GM06990 (cell line): ENCODE measurements around the gene TTC33.
"Not testable (repeated sequence)": the region's sequence is repeated elsewhere in the genome, so short reads cannot be mapped to it uniquely, and the experiment has no call there.

ENCODE experiments used
- DNase-seq: peaks from one replicate; pipeline ENCODE4 v3.0.0-alpha.2; 2011; ENCODE audit not compliant: insufficient read length; ENCODE audit errors: extremely low read depth
- H3K27me3 ChIP-seq: replicated peaks from 2 replicates; pipeline ENCODE4 v1.6.0; 2011; ENCODE audit warnings: low read length; ENCODE audit not compliant: control insufficient read depth, insufficient read depth
- H3K36me3 ChIP-seq: 2 replicates; pipeline ENCODE4 v1.5.1; 2011; ENCODE audit warnings: low read length; ENCODE audit not compliant: control insufficient read depth, insufficient read depth
- H3K4me3 ChIP-seq: replicated peaks from 2 replicates; pipeline ENCODE4 v1.5.1; 2011; ENCODE audit warnings: low read depth, mild to moderate bottlenecking, control low read depth, low read length
- TF ChIP-seq, protein P1 (sequence below): IDR thresholded peaks from 2 replicates; pipeline ENCODE4 v1.5.1; 2011; ENCODE audit warnings: low read length, control low read depth, mild to moderate bottlenecking, inconsistent platforms; ENCODE audit not compliant: insufficient read depth, poor library complexity, severe bottlenecking

Gene TTC33

GRCh38 chr5:40714001-40714400, 41.8 kb downstream of the TTC33 start:
- DNase-seq, result no peak
- no peaks in the 10 kb centered on the region for H3K27me3 ChIP-seq
- TF ChIP-seq, protein P1, sequence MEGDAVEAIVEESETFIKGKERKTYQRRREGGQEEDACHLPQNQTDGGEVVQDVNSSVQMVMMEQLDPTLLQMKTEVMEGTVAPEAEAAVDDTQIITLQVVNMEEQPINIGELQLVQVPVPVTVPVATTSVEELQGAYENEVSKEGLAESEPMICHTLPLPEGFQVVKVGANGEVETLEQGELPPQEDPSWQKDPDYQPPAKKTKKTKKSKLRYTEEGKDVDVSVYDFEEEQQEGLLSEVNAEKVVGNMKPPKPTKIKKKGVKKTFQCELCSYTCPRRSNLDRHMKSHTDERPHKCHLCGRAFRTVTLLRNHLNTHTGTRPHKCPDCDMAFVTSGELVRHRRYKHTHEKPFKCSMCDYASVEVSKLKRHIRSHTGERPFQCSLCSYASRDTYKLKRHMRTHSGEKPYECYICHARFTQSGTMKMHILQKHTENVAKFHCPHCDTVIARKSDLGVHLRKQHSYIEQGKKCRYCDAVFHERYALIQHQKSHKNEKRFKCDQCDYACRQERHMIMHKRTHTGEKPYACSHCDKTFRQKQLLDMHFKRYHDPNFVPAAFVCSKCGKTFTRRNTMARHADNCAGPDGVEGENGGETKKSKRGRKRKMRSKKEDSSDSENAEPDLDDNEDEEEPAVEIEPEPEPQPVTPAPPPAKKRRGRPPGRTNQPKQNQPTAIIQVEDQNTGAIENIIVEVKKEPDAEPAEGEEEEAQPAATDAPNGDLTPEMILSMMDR, result no peak
- no peaks in the 10 kb centered on the region for H3K36me3 ChIP-seq
- no peak overlapping the region for H3K4me3 ChIP-seq

DNA sequence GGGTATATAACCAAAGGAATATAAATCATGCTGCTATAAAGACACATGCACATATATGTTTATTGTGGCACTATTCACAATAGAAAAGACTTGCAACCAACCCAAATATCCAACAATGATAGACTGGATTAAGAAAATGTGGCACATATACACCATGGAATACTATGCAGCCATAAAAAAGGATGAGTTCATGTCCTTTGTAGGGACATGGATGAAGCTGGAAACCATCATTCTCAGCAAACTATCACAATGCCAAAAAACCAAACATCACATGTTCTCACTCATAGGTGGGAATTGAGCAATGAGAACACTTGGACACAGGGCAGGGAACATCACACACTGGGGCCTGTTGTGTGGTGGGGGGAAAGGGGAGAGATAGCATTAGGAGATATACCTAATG, 45.2 kb downstream of the TTC33 start:
- not testable (repeated sequence) for H3K27me3 ChIP-seq, H3K4me3 ChIP-seq, DNase-seq, H3K36me3 ChIP-seq

DNA sequence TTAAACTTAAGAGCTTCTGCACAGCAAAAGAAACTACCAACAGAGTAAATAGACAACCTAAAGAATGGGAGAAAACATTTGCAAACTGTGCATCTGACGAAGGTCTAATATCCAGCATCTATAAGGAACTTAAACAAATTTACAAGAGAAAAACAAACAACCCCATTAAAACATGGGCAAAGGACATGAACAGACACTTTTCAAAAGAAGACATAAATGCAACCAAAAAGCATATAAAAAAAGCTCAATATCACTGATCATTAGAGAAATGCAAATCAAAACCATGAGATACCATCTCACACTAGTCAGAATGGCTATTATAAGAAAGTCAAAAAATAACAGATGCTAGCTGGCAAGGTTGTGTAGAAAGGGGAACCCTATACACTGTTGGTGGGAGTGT, 50.3 kb downstream of the TTC33 start:
- not testable (repeated sequence) for DNase-seq, H3K4me3 ChIP-seq, H3K36me3 ChIP-seq, H3K27me3 ChIP-seq

DNA sequence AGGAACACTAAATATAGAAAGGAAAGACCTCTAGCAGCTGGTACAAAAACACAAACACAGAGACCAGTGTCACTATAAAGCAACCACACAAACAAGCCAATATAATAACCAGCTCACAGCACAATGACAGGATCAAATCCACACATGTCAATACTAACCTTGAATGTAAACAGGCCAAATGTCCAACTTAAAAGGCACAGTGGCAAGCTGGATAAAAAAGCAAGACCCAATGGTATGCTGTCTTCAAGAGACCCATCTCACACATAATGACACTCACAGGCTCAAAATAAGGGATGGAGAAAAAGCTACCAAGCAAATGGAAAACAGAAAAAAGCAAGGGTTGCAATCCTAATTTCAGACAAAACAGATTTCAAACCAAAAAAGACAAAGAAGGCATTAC, 53.7 kb downstream of the TTC33 start:
- H3K36me3 ChIP-seq, DNase-seq: not testable (repeated sequence)

GRCh38 chr5:40700116-40700782, 55.5 kb downstream of the TTC33 start:
- Histone ChIP-seq H3K27me3 (no peaks in the 10 kb centered on the region), H3K36me3 (no peaks in the 10 kb centered on the region), H3K4me3 (no peak overlapping the region)
- TF ChIP-seq, protein P1, result no peak
- DNase-seq, result no peak

More for the DNA sequence above, 53.7 kb downstream of the TTC33 start:
- not testable (repeated sequence) for H3K27me3 ChIP-seq, H3K4me3 ChIP-seq

DNA sequence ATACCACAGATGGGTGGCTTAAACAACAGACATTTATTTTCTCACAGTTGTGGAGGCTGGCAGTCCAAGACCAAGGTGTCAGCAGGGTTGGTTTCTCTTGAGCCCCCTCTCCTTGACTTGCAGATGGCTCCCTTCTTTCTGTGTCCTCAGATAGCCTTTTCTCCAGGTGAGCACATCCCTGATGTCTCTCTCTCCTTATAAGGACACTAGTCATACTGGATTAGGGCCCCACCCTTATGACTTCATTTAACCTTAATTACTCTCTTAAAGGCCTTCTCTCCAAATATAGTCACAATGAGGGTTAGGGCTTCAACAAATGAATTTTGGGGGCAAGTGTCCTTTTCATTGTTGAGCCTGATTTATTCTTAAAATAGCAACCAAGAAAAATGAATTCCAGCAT, 61.3 kb downstream of the TTC33 start:
- no peaks in the 10 kb centered on the region for H3K36me3 ChIP-seq
- no peak for DNase-seq
- TF ChIP-seq, protein P1, result no peak

GRCh38 chr5:40691894-40692293, 63.9 kb downstream of the TTC33 start:
- no peak overlapping the region for H3K4me3 ChIP-seq
- TF ChIP-seq, protein P1, result no peak
- no peaks in the 10 kb centered on the region for H3K36me3 ChIP-seq
- H3K27me3 ChIP-seq, result no peaks in the 10 kb centered on the region
- no peak for DNase-seq

More for the DNA sequence above, 61.3 kb downstream of the TTC33 start:
- Histone ChIP-seq H3K4me3 (no peak overlapping the region), H3K27me3 (no peaks in the 10 kb centered on the region)
